ENCODE measurements around the gene APBA1. TPM values are rescaled to one million over a fixed set of nuclear protein-coding genes. Genes with fewer than 3 reads are reported as not detected.

APBA1 gene
- total and polyA plus RNA-seq, 2 of the 8 experiments (the other 6 are each of a cell fraction or from before 2014, with no cell fraction given), result 0.36 to 0.60 TPM

- Histone ChIP-seq H3K79me2 (ENCODE audit: control insufficient read depth in 1 of 2, insufficient read depth in 2 of 2, low read length in 2 of 2) (no peaks in the 10 kb centered on the region), H3K27me3 (replicated peaks in 1 of 4; ENCODE audit: control insufficient read depth in 3 of 4, extremely low read depth in 1 of 4, insufficient read depth in 3 of 4, low read length in 3 of 4) (no peaks in the 10 kb centered on the region), H3K4me2 (ENCODE audit: insufficient read depth in 1 of 2, low read depth in 2 of 2, low read length in 2 of 2) (no peak overlapping the region), H3K18ac (ENCODE audit: extremely low read depth, low read length) (no peak overlapping the region), H3K79me1 (ENCODE audit: low read depth, low read length) (no peaks in the 10 kb centered on the region), H3K14ac (ENCODE audit: insufficient read length) (no peak overlapping the region), H3K23ac (ENCODE audit: insufficient read length) (no peak overlapping the region), H2BK12ac (ENCODE audit: low read depth, low read length) (no peak overlapping the region), H3K36me3 (ENCODE audit: control insufficient read depth in 2 of 4, insufficient read depth in 4 of 4, low read length in 3 of 4) (no peaks in the 10 kb centered on the region), H4K91ac (replicated peaks; ENCODE audit: insufficient read length, low read length) (no peak overlapping the region), H2BK20ac (ENCODE audit: low read length) (no peak overlapping the region), H2BK120ac (replicated peaks; ENCODE audit: low read depth, low read length) (no peak overlapping the region), H2AFZ (ENCODE audit: low read length) (no peak overlapping the region), H2BK5ac (ENCODE audit: low read depth, low read length) (no peak overlapping the region), H4K8ac (ENCODE audit: extremely low read depth, insufficient read depth, low read length) (no peak overlapping the region), H4K20me1 (replicated peaks in 1 of 2; ENCODE audit: control insufficient read depth in 1 of 2, insufficient read depth in 2 of 2, low read length in 2 of 2) (no peaks in the 10 kb centered on the region), H3K4ac (replicated peaks; ENCODE audit: insufficient read length, low read depth, low read length) (no peak overlapping the region), H2AK5ac (ENCODE audit: low read depth, low read length) (no peak overlapping the region), H3K9me3 (ENCODE audit: insufficient read depth in 2 of 2, low read depth in 1 of 2, low read length in 1 of 2) (no peaks in the 10 kb centered on the region), H3K4me3 (ENCODE audit: extremely low read depth in 1 of 4, insufficient read depth in 2 of 4, low read depth in 3 of 4, low read length in 4 of 4) (no peak overlapping the region), H3K9ac (replicated peaks in 1 of 4; ENCODE audit: extremely low read depth in 1 of 4, low read depth in 3 of 4, low read length in 3 of 4) (no peak overlapping the region), H2BK15ac (ENCODE audit: low read length) (no peak overlapping the region), H4K5ac (ENCODE audit: insufficient read length, low read depth, low read length) (no peak overlapping the region), H3K56ac (replicated peaks; ENCODE audit: insufficient read length, low read depth, low read length) (no peak overlapping the region), H3K23me2 (ENCODE audit: low read depth, low read length) (no peaks in the 10 kb centered on the region), H3K4me1 (replicated peaks in 1 of 4; ENCODE audit: control insufficient read depth in 3 of 4, insufficient read depth in 4 of 4, low read length in 3 of 4) (no peaks in the 10 kb centered on the region), H3K27ac (ENCODE audit: low read depth, low read length) (no peak overlapping the region)
- DNase-seq (ENCODE audit: low read depth in 1 of 2, low spot score in 2 of 2) (no peak), FAIRE-seq (no peak)
- 86% methylated on average over 1 of the region's 1 CpG; no CpG with 5 or more reads in 1 of the 2 experiments for WGBS, 2 experiments (ENCODE audit: extremely low coverage in 1 of 2, insufficient coverage in 1 of 2, insufficient read length in 1 of 2, insufficient replicate concordance in 2 of 2, low coverage in 1 of 2, low lambda C conversion rate in 2 of 2, missing lambda C conversion rate in 1 of 2)
- CTCF ChIA-PET (ENCODE audit: partially characterized antibody), result no interaction called here
- POLR2A ChIA-PET (ENCODE audit: partially characterized antibody), result no interaction called here
- TF ChIP-seq MAX (IDR thresholded peaks at IDR 0.05), result no peak
- TF ChIP-seq POU5F1 (IDR thresholded peaks at IDR 0.05; ENCODE audit: low read depth, low read length), result no peak
- TF ChIP-seq RXRA (IDR thresholded peaks at IDR 0.05; ENCODE audit: insufficient read depth, low read depth, low read length), result no peak
- TF ChIP-seq ATF2 (IDR thresholded peaks at IDR 0.05; ENCODE audit: low read length), result no peak
- no peak for TF ChIP-seq BRCA1 (IDR thresholded peaks at IDR 0.05; ENCODE audit: low read depth, low read length)
Measured at GRCh38 chr9:69601698-69602097, 70.5 kb downstream of the APBA1 start.

All from H1 (cell line).